Measurements from ENCODE around the gene NGLY1. TPM values are rescaled to one million over a fixed set of nuclear protein-coding genes. Genes with fewer than 3 reads are reported as not detected.

The NGLY1 gene
- total and polyA plus RNA-seq, 2 of the 8 experiments (the other 6 are each of a cell fraction or from before 2014, with no cell fraction given), result 3.1 to 24.8 TPM

DNA sequence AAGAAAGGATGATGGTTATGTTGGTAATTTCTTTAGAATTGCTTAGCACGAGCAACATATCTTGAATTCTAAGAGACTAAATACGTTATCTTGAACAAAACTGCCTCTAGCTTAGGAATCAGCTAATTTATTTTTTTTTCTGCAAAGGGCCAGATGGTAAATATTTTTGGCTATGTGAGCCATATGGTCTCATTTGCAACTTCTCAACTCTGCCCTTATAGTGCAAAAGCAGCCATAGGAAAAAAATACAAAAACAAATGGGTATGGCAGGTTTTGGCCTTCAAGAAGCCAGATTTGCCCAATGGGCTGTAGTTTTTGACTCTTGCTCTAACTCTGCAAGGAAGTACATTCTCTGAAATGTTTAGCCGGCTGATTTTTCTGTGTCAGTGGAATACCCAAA lies 18.5 kb upstream of the NGLY1 start:
- H3K9me3 ChIP-seq (ENCODE audit: insufficient read depth in 2 of 2, low read depth in 1 of 2, low read length in 1 of 2), result no peaks in the 10 kb centered on the region
- H4K91ac ChIP-seq (replicated peaks; ENCODE audit: insufficient read length, low read length), result no peak overlapping the region
- H2BK5ac ChIP-seq (ENCODE audit: low read depth, low read length), result no peak overlapping the region
- no peak overlapping the region for H3K14ac ChIP-seq (ENCODE audit: insufficient read length)
- H3K27ac ChIP-seq (ENCODE audit: low read depth, low read length), result no peak overlapping the region
- no peak for TF ChIP-seq ASH2L (IDR thresholded peaks at IDR 0.05; ENCODE audit: low read length)
- TF ChIP-seq SP4 (IDR thresholded peaks at IDR 0.05; ENCODE audit: low read length), result no peak
- TF ChIP-seq POU5F1 (IDR thresholded peaks at IDR 0.05; ENCODE audit: low read depth, low read length), result no peak
- no peak for TF ChIP-seq BACH1 (IDR thresholded peaks at IDR 0.05; ENCODE audit: low read length)
- no peak for TF ChIP-seq RAD21 (IDR thresholded peaks at IDR 0.05 in 1 of 2, conservative IDR thresholded peaks at IDR 0.05 in 1 of 2; ENCODE audit: low read depth in 2 of 2, low read length in 2 of 2)
- TF ChIP-seq CREB1 (IDR thresholded peaks at IDR 0.05), result no peak
- TF ChIP-seq, protein P1, sequence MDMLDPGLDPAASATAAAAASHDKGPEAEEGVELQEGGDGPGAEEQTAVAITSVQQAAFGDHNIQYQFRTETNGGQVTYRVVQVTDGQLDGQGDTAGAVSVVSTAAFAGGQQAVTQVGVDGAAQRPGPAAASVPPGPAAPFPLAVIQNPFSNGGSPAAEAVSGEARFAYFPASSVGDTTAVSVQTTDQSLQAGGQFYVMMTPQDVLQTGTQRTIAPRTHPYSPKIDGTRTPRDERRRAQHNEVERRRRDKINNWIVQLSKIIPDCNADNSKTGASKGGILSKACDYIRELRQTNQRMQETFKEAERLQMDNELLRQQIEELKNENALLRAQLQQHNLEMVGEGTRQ (IDR thresholded peaks at IDR 0.05; ENCODE audit: low read length), result no peak
- H3K23ac ChIP-seq (ENCODE audit: insufficient read length), result no peak overlapping the region
- no peak overlapping the region for H2AFZ ChIP-seq (ENCODE audit: low read length)
- ChIA-PET CTCF (ENCODE audit: partially characterized antibody) (interaction anchor here (1.5 kb wide), 1 partner anchor 56 kb away, joined by 5 read pairs; no protein-coding TSS in a partner anchor), POLR2A (ENCODE audit: partially characterized antibody) (no interaction called here)
- no peak overlapping the region for H2BK120ac ChIP-seq (replicated peaks; ENCODE audit: low read depth, low read length)
- H3K27me3 ChIP-seq (replicated peaks in 1 of 4; ENCODE audit: control insufficient read depth in 3 of 4, extremely low read depth in 1 of 4, insufficient read depth in 3 of 4, low read length in 3 of 4), result no peaks in the 10 kb centered on the region
- H3K79me1 ChIP-seq (ENCODE audit: low read depth, low read length), result no peaks in the 10 kb centered on the region
- no peak for DNase-seq (ENCODE audit: low read depth in 1 of 2, low spot score in 2 of 2)
- no peak overlapping the region for H3K18ac ChIP-seq (ENCODE audit: extremely low read depth, low read length)
- no peak overlapping the region for H3K4me2 ChIP-seq (ENCODE audit: insufficient read depth in 1 of 2, low read depth in 2 of 2, low read length in 2 of 2)
- H4K8ac ChIP-seq (ENCODE audit: extremely low read depth, insufficient read depth, low read length), result no peak overlapping the region
- no peak overlapping the region for H2BK12ac ChIP-seq (ENCODE audit: low read depth, low read length)
- H2BK20ac ChIP-seq (ENCODE audit: low read length), result no peak overlapping the region
- H2AK5ac ChIP-seq (ENCODE audit: low read depth, low read length), result no peak overlapping the region
- no peak overlapping the region for H3K4ac ChIP-seq (replicated peaks; ENCODE audit: insufficient read length, low read depth, low read length)
- H3K79me2 ChIP-seq (ENCODE audit: control insufficient read depth in 1 of 2, insufficient read depth in 2 of 2, low read length in 2 of 2), result no peaks in the 10 kb centered on the region
- no peak overlapping the region for H3K4me3 ChIP-seq (ENCODE audit: extremely low read depth in 1 of 4, insufficient read depth in 2 of 4, low read depth in 3 of 4, low read length in 4 of 4)
- FAIRE-seq, result no peak
- no peak overlapping the region for H3K56ac ChIP-seq (replicated peaks; ENCODE audit: insufficient read length, low read depth, low read length)
- no peaks in the 10 kb centered on the region for H3K23me2 ChIP-seq (ENCODE audit: low read depth, low read length)
- H2BK15ac ChIP-seq (ENCODE audit: low read length), result no peak overlapping the region
- no peak overlapping the region for H4K5ac ChIP-seq (ENCODE audit: insufficient read length, low read depth, low read length)
- H3K36me3 ChIP-seq (ENCODE audit: control insufficient read depth in 2 of 4, insufficient read depth in 4 of 4, low read length in 3 of 4), result no peaks in the 10 kb centered on the region
- no peaks in the 10 kb centered on the region for H3K4me1 ChIP-seq (replicated peaks in 1 of 4; ENCODE audit: control insufficient read depth in 3 of 4, insufficient read depth in 4 of 4, low read length in 3 of 4)
- 92% methylated on average over 3 of the region's 3 CpGs; no CpG with 5 or more reads in 1 of the 2 experiments for WGBS, 2 experiments (ENCODE audit: extremely low coverage in 1 of 2, insufficient coverage in 1 of 2, insufficient read length in 1 of 2, insufficient replicate concordance in 2 of 2, low coverage in 1 of 2, low lambda C conversion rate in 2 of 2, missing lambda C conversion rate in 1 of 2)
- H3K9ac ChIP-seq (replicated peaks in 1 of 4; ENCODE audit: extremely low read depth in 1 of 4, low read depth in 3 of 4, low read length in 3 of 4), result no peak overlapping the region
- H4K20me1 ChIP-seq (replicated peaks in 1 of 2; ENCODE audit: control insufficient read depth in 1 of 2, insufficient read depth in 2 of 2, low read length in 2 of 2), result no peaks in the 10 kb centered on the region
